GM18867 (cell line): ENCODE data around the gene GRK5.

Experiments
- ATAC-seq: cut with Tn5 transposase; IDR thresholded peaks from one replicate; pipeline ENCODE4 v1.9.1; 2021; ENCODE audit warnings: mild to moderate bottlenecking, moderate library complexity; ENCODE audit not compliant: unreplicated experiment

The GRK5 gene

DNA sequence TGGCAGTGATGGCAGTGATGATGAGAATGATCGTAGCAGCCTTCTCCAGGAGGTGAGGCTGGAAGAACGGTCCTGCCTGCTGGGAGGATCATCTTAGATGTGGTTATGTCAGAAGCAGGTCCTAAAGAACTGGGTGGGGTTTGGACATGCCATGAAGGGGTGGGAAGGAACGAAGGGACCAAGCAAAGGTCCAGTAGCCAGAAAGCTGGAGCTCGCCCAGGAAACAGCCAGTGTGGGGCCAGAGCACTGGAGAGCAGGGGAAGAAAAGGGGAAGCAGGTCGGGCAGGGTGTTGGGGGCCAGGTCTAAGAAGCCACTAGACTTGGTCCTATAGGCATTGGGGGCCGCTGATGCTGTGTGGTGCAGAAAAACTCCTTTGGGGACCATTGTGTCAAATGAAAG, 207.8 kb downstream of the GRK5 start:
- no peak for ATAC-seq

GRCh38 chr10:119415536-119416503, 208.4 kb downstream of the GRK5 start:
- no peak for ATAC-seq

DNA sequence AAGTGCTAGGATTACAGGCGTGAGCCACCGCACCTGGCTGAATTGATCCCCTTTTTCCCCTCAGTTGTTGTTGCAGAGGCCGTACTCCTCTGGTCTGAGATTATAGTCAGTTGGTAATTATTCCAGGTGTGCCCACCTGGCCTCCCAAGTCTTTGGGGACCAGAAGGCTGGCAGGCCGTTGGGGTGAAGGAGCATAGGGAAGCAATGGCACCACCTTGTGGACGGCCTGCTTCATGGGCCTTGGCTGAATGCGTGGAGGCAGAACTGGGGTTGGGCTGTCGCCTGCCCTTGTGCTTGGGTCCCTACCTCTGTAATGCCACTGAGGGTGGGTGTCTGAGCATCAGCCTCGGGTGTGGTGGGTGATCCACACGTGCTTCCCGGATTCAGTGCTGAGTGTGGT, 209.5 kb downstream of the GRK5 start:
- ATAC-seq: peak; percentile 68

DNA sequence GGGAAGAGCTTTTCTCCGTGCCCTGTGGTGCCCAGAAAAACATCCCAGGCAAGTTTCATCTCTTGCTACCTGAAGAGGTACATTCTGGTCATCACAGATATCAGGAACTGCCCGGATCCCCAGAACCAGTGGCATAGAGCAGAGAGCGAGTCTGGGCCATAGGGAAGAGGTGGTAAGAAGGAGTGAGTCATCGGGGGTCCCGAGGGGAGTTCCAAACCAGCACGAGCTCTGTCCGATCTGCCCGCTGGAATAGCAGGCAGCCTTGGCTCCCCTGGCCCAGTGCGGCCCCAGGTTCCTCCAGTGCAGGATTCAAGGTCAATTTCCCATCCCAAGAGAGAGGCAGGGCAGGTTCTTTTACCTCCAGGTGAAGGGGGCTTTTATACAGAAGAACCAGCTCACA, 210.5 kb downstream of the GRK5 start:
- ATAC-seq: no peak

DNA sequence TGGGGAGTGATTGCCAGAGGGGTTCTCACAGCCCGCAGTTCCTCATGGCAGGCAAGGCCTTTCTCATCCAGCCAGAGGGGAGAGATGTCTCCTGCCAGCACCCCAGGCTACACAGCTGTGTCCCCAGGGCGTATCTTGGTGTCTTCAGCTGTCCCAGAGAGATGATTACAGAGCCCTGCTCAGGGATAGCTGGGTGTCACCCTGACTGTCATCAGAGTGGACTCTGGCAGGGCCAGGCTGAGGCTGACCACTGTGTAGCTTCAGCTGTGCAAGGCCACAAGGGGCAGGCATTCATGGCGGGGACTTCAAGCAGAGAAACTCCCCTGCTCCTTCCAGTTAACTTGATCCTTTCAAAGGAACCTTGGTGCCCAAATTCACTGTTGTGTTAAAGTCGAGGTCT, 211.0 kb downstream of the GRK5 start:
- no peak for ATAC-seq

DNA sequence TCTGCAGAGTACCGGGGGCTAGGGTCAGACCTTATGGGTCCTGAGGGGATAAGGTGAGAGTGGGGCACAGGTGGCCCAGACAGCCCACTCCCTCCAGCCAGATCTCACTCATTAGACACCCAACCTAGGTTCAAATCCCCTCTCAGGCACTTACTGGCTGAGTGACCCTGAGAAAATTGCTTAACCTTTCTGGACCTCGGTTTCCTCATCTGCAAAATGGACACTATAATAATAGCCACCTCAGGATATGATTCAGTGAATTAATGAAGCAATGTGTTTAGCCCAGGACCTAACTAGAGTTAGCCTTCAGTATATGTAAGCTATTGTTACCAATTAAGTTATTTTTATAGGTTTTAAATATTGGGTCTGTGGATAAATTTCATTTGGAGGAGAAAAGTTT, 212.6 kb downstream of the GRK5 start:
- ATAC-seq: no peak

- ATAC-seq: no peak
Observed at GRCh38 chr10:119420950-119421875, 213.8 kb downstream of the GRK5 start.

GRCh38 chr10:119421891-119422681, 214.7 kb downstream of the GRK5 start:
- no peak for ATAC-seq

GRCh38 chr10:119422682-119423509, 215.5 kb downstream of the GRK5 start:
- no peak for ATAC-seq

GRCh38 chr10:119423510-119424257, 216.3 kb downstream of the GRK5 start:
- ATAC-seq: no peak

DNA sequence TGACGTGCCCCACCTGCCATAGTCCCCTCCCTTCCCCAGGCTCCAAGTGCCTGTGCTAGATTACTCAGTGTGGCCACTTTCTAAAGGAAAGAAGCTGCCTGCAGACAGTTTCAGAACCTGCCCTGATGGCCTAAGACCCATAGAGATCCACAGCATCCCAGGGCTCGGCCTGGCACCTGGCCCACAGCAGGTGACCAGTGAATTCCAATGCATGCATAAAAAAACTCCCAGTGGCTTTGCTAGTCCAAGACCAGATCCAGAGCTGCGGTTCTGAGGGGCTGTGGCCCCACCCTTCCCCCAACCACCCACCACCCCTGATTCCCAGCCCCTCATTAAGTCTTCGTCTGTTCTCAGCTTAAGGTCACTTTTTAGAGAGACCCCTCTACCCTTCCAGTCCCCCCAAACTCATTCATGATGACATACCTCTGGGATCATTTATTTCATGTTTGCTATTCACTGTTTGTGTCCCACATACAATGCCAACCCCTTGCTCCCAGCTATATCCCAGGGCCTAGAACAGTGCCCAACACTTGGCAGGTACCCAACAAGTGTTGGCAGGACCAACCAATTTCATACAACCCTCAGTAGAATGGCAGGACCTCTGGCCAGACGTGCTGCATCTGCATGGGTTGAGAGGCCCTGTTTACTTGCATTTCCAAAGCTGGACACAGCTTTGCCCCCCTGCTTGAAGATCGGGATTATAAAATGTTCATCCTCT, 217.0 kb downstream of the GRK5 start:
- no peak for ATAC-seq

GRCh38 chr10:119425102-119425880, 217.9 kb downstream of the GRK5 start:
- ATAC-seq: no peak

- no peak for ATAC-seq
Observed at GRCh38 chr10:119425881-119426170, 218.5 kb downstream of the GRK5 start.

DNA sequence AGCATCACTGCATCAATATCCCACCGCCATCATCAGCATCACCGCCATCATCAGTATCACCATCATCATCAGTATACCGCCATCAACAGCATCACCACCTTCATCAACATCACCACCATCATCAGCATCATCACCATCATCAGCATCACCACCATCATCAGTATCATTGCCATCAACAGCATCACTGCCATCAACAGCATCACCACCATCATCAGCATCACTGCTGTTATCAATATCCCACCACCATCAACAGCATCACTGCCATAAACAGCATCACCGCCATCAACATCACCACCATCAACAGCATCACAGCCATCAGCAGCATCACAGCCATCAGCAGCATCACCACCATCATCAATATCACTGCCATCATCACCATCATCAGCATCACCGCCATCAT, 219.3 kb downstream of the GRK5 start:
- ATAC-seq: no peak

DNA sequence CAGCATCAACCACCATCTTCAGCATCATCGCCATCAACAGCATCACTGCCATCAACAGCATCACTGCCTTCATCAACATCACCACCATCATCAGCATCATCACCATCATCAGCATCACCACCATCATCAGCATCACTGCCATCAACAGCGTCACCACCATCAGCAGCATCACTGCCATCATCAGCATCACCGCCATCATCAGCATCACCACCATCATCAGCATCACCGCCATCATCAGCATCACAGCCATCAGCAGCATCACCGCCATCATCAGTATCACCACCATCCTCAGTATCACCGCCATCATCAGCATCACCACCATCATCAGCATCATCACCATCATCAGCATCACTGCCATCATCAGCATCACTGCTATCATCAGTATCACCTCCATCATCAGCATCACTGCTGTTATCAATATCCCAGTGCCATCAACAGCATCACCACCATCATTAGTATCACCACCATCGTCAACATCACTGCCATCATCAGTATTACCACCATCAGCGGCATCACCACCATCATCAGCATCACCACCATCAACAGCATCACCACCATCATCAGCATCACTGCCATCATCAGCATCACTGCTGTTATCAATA, 220.0 kb downstream of the GRK5 start:
- no peak for ATAC-seq

DNA sequence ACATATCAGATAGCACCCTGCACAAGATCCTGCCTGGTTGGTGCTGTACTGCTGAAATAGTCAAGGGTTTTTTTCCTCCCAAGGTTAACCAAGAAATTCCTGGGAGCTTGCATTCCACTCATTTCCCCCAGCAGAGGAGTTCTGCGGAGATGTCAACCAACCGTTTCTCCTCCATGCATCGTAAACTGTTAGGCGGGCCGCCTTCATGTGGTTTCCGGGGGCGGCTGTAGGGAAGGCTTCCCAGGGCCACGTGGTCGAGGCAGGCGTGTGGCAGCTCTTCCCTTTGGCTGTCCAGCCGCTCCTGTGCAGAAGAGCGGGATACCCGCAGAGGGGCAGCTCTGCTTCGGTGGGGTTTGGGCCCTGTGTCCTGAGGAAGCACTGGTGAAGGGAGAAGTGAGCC, 221.4 kb downstream of the GRK5 start:
- ATAC-seq: no peak

DNA sequence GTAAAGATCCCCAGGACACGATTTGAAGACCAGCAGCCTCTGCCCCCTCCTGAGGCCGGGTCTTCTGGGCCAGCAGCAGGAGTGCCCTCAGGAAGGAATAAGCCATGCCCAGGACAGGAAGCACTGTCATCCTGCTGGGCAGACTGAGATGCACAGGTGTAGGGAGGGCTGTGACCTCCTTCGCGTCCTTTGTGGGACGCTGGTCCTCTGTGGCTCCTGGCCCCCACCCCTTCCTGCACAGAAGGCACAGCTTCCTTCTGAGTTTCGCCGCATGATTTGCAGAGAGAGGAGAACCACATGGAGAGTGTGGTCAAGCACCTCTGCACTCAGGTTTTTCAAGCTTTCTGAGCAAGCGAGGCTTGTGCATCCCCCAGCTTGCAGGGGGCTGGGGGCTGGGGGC, 222.4 kb downstream of the GRK5 start:
- no peak for ATAC-seq
